Aorta (tissue), 5 donors: ENCODE results near the gene GTF3C1. TPM values are rescaled to one million over a fixed set of nuclear protein-coding genes. Genes with fewer than 3 reads are reported as not detected.
"Not testable (repeated sequence)": the region's sequence is repeated elsewhere in the genome, so short reads cannot be mapped to it uniquely, and the experiment has no call there.

Experiments
- ATAC-seq: fragments of 200-7000 bp; cut with Tn5 transposase; one replicate; pipeline ENCODE4 v1.9.1; 2022; ENCODE audit warnings: moderate library complexity; ENCODE audit not compliant: low FRiP score
- DNase-seq, 2 donors: peaks; one replicate each; pipeline ENCODE4 v3.0.0-alpha.2; 2020
- H3K27ac ChIP-seq, 2 donors: one replicate each; pipeline ENCODE4 v1.5.1; 2013; ENCODE audit warnings: low read length in 2 of 2, mild to moderate bottlenecking in 2 of 2, moderate library complexity in 2 of 2, control low read depth in 1 of 2, inconsistent platforms in 1 of 2, low read depth in 1 of 2
- H3K27me3 ChIP-seq, 2 donors: one replicate each; pipeline ENCODE4 v1.6.1; 2013; ENCODE audit warnings: control low read depth in 1 of 2, low read length in 1 of 2, mild to moderate bottlenecking in 1 of 2, moderate library complexity in 1 of 2; ENCODE audit not compliant: insufficient read depth in 2 of 2, control insufficient read depth in 1 of 2
- H3K36me3 ChIP-seq, 2 donors: one replicate each; pipeline ENCODE4 v1.6.1; 2013; ENCODE audit warnings: control low read depth in 1 of 2, low read length in 1 of 2, mild to moderate bottlenecking in 1 of 2; ENCODE audit not compliant: insufficient read depth in 2 of 2, control insufficient read depth in 1 of 2
- H3K4me1 ChIP-seq, 2 donors: one replicate each; pipeline ENCODE4 v1.6.1; 2013; ENCODE audit warnings: low read length in 2 of 2, control low read depth in 1 of 2, mild to moderate bottlenecking in 1 of 2, moderate library complexity in 1 of 2; ENCODE audit not compliant: insufficient read depth in 2 of 2, control insufficient read depth in 1 of 2
- H3K4me3 ChIP-seq, 2 donors: one replicate each; pipeline ENCODE4 v1.5.1; 2013; ENCODE audit warnings: low read length in 2 of 2, control low read depth in 1 of 2, mild to moderate bottlenecking in 1 of 2
- H3K9me3 ChIP-seq: one replicate; pipeline ENCODE4 v1.6.1; 2013; ENCODE audit warnings: mild to moderate bottlenecking, low read length; ENCODE audit not compliant: control insufficient read depth
- WGBS, 2 donors: extraction: QIAGEN DNeasy Blood & Tissue Kit; methylation state at CpG; one replicate each; pipeline ENCODE4 v1.1.7; 2013; 5-methylcytosine and 5-hydroxymethylcytosine counted together
- intact Hi-C, 2 donors: fragments of 100-400 bp; cut with DNase I; formaldehyde crosslinking; loops; one replicate each; pipeline versions ENCODE4 v1.14.2 to v1.15.0; 2022
- polyA plus RNA-seq, 2 donors: library from polyadenylated mRNA; stranded (reverse); fragments of 200-250 nt; gene quantifications; one replicate each; pipeline ENCODE4 v1.2.3, GENCODE V29; 2013
- total RNA-seq, 2 donors: library from RNA; stranded (reverse); fragmentation: NEBNext Ultra II Directional; extraction: Animal tissue kit (Norgen Biotek cat#: 25700); gene quantifications; one replicate each; pipeline ENCODE4 v1.2.1, GENCODE V29; 2021
- donor health status: healthy with polysubstance abuse.
- donor health status: Bipolar disorder and iron deficiency.
- donor health status: DM: no; HTN: no; CAD: no.
- donor health status: DM: no; HTN: no; CAD: no.
- donor health status: DM: yes; HTN: yes; CAD: no.

GTF3C1 gene
- total and polyA plus RNA-seq, 4 donors, result 9.4 to 72.2 (median 47.7) TPM

DNA sequence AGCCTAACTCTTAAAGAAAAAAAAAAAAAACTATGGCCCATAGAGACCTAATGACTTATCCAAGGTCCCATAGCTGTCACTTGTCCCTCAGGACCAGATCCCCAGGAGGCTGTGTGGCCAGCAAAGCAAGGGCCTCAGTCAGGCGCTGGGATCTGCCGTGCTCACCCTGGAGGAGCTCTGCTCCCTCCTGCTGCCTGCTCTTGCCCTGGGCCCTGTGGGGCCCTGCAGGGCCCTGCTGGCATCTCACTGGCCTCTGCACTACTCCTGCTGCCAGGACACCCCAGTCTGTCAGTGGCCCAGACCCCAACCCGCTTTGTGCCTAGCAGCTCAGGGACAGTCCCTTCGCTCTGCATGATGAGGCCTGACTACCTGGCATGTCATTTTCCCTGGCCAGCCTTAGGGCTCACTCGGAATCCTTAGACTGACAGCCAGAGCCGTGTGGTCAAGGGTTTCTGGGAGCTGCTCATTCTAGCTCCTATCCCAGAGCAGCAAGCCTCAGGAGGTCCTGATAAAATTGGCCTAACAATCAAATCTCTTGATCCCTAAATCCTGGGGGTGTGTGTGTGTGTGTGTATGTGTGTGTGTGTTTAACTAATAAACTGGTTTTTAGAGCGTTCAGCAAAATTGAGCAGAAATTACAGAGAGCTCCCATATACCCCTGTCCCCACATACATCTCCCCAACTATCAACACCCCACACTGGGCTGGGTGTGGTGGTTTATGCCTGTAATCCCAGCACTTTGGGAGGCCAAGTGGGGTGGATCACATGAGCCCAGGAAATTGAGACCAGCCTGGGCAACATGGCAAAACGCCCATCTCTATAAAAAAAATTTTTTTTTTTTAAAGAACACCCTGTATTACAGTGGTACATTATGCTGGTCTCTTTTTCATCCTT lies 22.0 kb upstream of the GTF3C1 start:
- ATAC-seq, result no peak

DNA sequence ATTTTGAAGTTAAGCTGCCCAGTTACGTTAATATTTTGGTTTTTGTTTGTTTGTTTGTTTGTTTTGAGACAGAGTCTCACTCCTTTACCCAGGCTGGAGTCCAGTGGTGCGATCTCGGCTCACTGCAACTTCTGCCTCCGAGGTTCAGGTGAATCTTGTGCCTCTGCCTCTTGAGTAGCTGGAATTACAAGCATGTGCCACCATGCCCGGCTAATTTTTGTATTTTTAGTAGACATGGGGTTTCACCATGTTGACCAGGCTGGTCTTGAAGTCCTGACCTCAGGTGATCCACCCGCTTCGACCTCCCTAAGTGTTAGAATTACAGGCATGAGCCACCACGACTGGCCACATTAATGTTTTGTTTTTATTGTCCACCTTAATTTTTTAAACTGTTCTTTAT lies 21.3 kb upstream of the GTF3C1 start:
- DNase-seq, H3K4me3 ChIP-seq, H3K36me3 ChIP-seq, intact Hi-C loops, H3K9me3 ChIP-seq, H3K27ac ChIP-seq, H3K27me3 ChIP-seq, ATAC-seq, H3K4me1 ChIP-seq: not testable (repeated sequence)
- WGBS, 2 donors, result 92 to 95% methylated on average over 8 of the region's 8 CpGs

More for the DNA sequence above, 22.0 kb upstream of the GTF3C1 start:
- H3K4me3 ChIP-seq, result no peak overlapping the region
- peaks cover 0 to 2% of the 10 kb centered on the region in 2 donors for H3K36me3 ChIP-seq
- H3K4me1 ChIP-seq, result no peaks in the 10 kb centered on the region
- no peaks in the 10 kb centered on the region for H3K9me3 ChIP-seq
- H3K27me3 ChIP-seq, result no peaks in the 10 kb centered on the region
- H3K27ac ChIP-seq, result no peak overlapping the region
- intact Hi-C loops, result no loop called here
- WGBS, 2 donors, result 90 to 94% methylated on average over 8 of the region's 8 CpGs
- DNase-seq, result no peak

DNA sequence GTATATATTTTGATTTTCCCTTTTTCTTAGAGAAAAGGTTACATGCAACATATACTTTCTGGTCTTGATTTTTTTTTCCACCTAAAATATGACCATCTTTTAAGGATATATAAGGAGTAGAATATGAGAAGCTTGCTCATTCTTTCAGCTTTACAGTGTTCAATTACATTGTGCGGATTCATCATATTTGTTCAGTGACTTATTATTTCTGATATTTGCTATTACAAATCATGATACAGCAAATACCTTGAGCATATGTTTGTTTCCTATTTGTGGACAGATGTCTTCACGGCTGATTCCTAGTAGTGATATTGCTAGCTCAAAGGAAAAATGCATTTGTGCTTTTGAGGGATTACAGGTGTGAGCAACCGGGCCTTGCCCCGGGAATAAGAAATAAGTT lies 18.4 kb upstream of the GTF3C1 start:
- no peak overlapping the region for H3K27ac ChIP-seq
- DNase-seq, result no peak
- H3K4me3 ChIP-seq, result no peak overlapping the region
- WGBS, 2 donors, result 95 to 96% methylated on average over 4 of the region's 4 CpGs
- H3K36me3 ChIP-seq, result no peaks in the 10 kb centered on the region
- no peaks in the 10 kb centered on the region for H3K9me3 ChIP-seq
- H3K4me1 ChIP-seq, result no peaks in the 10 kb centered on the region
- H3K27me3 ChIP-seq, result no peaks in the 10 kb centered on the region
- no peak for ATAC-seq
- intact Hi-C loops, result no loop called here

DNA sequence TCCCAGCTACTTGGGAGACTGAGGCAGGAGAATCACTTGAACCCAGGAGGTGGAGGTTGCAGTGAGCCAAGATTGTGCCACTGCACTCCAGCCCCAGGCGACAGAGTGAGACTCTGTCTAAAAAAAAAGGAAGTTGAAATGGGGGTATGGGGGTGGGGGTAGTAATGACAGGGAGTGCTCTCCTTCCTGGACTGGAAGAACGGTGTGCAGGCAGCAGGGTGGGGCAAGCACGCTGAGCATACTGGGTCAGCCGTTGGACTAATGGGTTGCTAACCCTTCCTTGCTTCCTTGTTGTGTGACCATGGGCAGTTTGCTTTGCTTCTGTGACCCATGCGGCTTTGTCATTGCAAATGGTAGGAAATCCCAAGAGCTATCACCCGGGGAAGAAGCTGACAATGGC lies 16.7 kb upstream of the GTF3C1 start:
- no peaks in the 10 kb centered on the region for H3K9me3 ChIP-seq
- WGBS, 2 donors, result 83 to 91% methylated on average over 6 of the region's 6 CpGs
- no peaks in the 10 kb centered on the region for H3K4me1 ChIP-seq
- ATAC-seq (no peak), DNase-seq (no peak)
- no peak overlapping the region for H3K27ac ChIP-seq
- H3K27me3 ChIP-seq, result no peaks in the 10 kb centered on the region
- no peaks in the 10 kb centered on the region for H3K36me3 ChIP-seq
- H3K4me3 ChIP-seq, result no peak overlapping the region
- intact Hi-C loops, result no loop called here

DNA sequence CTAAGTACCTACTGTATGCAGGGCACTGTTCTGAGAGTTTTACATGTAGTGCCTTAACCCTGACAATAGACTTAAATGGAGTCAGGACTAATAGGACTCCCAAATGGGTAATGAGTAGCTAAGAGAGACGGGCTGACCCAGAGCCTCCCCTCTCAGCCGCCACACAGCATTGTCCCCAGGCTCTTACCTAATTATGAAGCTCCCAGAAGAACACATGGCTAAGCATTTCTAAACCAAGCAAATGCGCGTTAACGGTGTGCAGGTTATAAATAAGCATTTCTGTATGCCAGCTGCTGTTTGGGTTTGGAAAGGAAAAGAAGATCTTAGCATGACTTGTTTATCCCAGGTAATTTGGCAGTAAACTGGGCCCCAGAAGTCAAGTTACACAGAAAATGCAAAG lies 14.5 kb upstream of the GTF3C1 start:
- H3K27ac ChIP-seq, result no peak overlapping the region
- H3K4me3 ChIP-seq, result no peak overlapping the region
- H3K9me3 ChIP-seq, result no peaks in the 10 kb centered on the region
- DNase-seq (no peak), ATAC-seq (no peak)
- intact Hi-C loops, result no loop called here
- H3K4me1 ChIP-seq, result no peaks in the 10 kb centered on the region
- H3K36me3 ChIP-seq, result no peaks in the 10 kb centered on the region
- no peaks in the 10 kb centered on the region for H3K27me3 ChIP-seq
- 93 to 98% methylated on average over 5 of the region's 5 CpGs for WGBS, 2 donors

DNA sequence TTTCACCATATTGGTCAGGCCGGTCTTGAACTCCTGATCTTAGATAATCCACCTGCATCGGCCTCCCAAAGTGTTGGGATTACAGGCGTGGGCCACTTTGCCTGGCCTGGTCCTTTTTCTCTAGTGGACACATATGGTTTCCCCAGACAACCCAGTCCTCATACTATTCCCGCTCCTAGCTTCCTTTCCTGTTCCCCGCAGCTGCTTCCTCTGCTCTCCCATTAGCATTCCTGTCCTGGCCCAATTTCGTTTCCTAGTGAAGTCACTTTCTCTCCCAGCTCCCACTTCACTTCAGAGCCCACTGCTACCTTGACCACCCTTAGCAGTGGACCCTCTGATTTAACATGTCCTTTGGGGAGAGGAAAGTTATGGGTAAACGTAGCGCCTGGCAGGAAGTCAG lies 11.5 kb upstream of the GTF3C1 start:
- H3K4me1 ChIP-seq, result no peaks in the 10 kb centered on the region
- no peak overlapping the region for H3K4me3 ChIP-seq
- no peaks in the 10 kb centered on the region for H3K9me3 ChIP-seq
- H3K36me3 ChIP-seq, result no peaks in the 10 kb centered on the region
- no peak overlapping the region for H3K27ac ChIP-seq
- ATAC-seq (no peak), DNase-seq (no peak)
- WGBS, 2 donors, result 95 to 98% methylated on average over 8 of the region's 8 CpGs
- intact Hi-C loops, result no loop called here
- no peaks in the 10 kb centered on the region for H3K27me3 ChIP-seq

DNA sequence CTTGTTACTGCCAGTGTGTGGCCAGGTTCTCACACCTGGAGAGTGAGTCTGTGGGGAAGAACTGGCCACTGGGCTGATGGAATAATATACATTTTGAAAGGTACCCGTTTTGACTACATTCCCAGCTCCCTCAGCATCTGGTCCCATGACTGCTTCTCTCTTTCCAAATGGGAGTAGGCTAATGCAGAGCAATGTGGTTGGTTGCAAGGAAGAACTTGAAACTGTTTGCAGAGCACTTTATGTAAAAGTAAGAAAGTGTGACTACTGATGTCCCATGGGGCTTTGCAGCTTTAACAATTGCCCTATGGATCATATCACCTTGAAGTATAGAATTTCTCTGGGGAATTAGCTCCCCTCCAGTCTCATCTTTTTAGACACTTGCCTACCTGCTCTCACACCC lies 9.2 kb upstream of the GTF3C1 start:
- H3K27me3 ChIP-seq, result no peaks in the 10 kb centered on the region
- intact Hi-C loops, result no loop called here
- H3K4me1 ChIP-seq, result no peaks in the 10 kb centered on the region
- no peaks in the 10 kb centered on the region for H3K36me3 ChIP-seq
- DNase-seq, result no peak
- H3K4me3 ChIP-seq, result no peak overlapping the region
- no peak overlapping the region for H3K27ac ChIP-seq
- 82% methylated on average over 1 of the region's 1 CpG for WGBS, 2 donors
- no peak for ATAC-seq
- H3K9me3 ChIP-seq, result no peaks in the 10 kb centered on the region

DNA sequence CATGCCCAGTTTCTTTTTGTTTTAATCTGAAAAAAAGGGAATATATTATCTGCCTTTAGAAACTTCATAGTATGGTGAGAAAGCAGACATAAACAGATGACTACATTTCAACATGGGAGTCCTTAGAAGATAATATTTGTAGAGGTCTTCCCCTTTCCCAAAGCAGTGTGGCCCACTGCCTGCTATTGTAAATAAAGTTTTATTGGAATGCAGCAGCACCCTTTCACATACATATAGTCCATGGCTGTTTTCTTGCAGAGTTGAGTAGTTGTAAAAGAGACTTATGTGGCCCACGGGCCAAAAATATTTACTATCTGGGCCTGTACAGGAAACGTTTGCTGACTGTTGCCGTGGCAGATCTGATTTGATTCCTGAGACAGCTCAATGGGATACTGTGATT lies 8.7 kb upstream of the GTF3C1 start:
- 80 to 86% methylated on average over 3 of the region's 3 CpGs for WGBS, 2 donors
- no peaks in the 10 kb centered on the region for H3K4me1 ChIP-seq

DNA sequence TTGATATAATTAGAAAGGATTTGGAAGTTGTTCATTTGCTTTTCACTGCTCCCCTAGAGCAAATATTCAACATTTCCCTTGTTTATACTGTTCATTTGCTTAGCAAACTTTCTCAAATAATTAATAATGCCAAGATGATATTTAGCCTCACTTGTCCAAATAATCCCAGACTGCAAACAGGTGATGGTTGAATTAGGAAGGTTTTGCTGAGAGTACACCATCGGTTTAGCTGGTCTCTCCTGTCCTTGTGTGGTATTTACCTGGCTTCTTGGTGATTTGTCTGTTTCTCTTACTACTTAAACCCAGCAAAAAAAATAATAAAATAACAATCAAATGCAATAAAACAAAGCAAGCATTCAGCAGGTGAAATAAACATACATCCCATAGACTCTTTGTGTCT lies 6.8 kb upstream of the GTF3C1 start:
- no peaks in the 10 kb centered on the region for H3K27me3 ChIP-seq
- H3K4me1 ChIP-seq, result no peaks in the 10 kb centered on the region
- no peak overlapping the region for H3K27ac ChIP-seq
- DNase-seq (no peak), ATAC-seq (no peak)
- intact Hi-C loops, result no loop called here
- H3K9me3 ChIP-seq, result no peaks in the 10 kb centered on the region
- no peaks in the 10 kb centered on the region for H3K36me3 ChIP-seq
- no peak overlapping the region for H3K4me3 ChIP-seq
- 96 to 97% methylated on average over 1 of the region's 1 CpG for WGBS, 2 donors

More for the DNA sequence above, 8.7 kb upstream of the GTF3C1 start:
- DNase-seq (no peak), ATAC-seq (no peak)
- H3K27ac ChIP-seq, result no peak overlapping the region
- H3K27me3 ChIP-seq, result no peaks in the 10 kb centered on the region
- no peak overlapping the region for H3K4me3 ChIP-seq
- intact Hi-C loops, result no loop called here
- no peaks in the 10 kb centered on the region for H3K9me3 ChIP-seq
- no peaks in the 10 kb centered on the region for H3K36me3 ChIP-seq
